HG02884 (cell line): Measurements from ENCODE around the gene MYPN.
"Not testable (repeated sequence)": the region's sequence is repeated elsewhere in the genome, so short reads cannot be mapped to it uniquely, and the experiment has no call there.

Source experiments
- ATAC-seq: cut with Tn5 transposase; IDR thresholded peaks from one replicate; pipeline ENCODE4 v1.9.1; 2021; ENCODE audit warnings: mild to moderate bottlenecking, moderate library complexity; ENCODE audit not compliant: unreplicated experiment

MYPN gene

DNA sequence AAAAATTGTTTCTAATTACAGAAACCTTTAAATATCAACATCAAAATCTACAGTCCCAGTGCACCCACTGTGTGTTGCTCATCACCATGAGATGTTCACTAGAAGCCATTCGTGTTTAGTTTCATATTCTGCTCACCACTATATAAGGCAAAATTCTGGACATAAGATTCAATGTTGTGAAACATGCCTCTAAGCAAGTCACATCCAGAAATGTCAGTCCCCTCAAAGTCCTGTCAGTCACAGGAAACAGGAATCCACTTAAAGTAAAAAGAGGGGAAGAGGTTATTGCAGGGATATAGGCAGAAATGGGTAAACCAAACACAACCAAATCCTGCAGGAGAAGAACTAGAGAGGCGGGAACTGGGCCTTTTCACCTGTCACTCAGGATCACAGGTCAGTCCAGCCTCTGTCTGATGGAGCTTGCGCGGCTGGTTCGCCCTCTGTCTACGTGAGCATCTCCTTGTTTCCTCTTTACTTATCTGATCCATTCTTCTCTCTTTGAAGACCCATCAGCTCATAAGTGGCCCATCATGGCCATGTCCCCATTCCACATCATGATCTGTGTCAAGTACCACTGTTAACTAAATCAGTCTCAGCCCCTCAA lies 58.4 kb downstream of the MYPN start:
- ATAC-seq, result no peak

DNA sequence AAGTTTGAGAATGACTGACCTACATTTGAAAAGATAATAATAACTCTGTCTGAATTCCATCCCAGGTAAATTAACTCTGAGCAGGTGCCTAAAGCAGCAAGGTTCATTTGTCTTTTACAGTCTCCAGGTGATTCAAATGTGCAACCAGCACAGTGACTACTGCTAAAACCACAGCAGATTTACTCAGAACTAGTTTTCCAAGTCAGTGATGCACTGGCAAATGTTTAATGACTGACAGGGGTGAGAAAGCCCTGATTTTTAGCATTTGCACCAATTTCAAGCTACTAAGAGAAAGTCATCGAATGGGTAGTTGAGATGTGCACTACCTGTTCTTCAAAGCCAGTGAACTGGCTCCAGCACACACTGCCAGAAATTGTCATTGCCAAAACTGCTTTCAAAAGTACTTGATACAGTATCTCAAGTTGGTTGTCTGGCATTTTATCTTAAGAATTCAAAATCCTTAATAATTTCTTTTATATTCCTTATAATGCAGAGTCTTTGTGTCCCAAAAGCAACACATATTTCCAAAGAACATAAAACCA lies 62.3 kb downstream of the MYPN start:
- no peak for ATAC-seq

DNA sequence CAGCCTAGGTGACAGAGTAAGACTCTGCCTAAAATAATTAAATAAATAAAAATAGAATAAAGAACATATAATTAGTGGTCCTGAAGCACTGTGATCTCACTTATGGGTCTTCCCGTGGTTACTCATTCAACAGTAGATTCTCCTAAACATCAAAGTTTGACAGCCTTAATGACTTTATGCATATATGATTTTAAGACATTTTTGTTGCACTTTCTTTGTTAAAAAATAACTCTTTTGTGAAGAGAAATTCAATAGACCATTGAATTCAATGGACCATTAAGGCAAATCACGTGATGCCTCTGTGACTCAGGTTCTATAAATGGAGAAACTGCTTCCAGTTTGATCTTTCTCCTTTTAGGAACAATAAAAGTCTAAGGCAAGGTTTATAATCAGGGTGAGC lies 63.0 kb downstream of the MYPN start:
- ATAC-seq, result no peak

DNA sequence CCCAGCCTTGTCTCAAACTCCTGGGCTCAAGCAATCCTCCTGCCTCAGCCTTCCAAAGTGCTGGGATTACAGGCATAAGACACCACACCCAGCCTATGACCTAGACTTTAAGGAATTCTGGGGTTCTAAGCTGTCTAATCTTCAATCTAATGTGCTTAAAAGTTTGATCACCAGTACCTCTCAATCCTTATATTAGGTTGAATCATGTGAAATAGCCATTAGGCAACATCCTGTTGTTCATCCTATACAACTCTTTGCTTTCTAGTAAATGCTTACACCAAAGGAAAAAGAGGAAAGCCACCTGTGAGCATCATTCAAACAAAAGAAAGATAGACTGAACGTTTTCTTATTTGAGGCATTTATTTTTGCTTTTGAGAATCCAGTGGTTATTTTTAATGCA lies 66.7 kb downstream of the MYPN start:
- no peak for ATAC-seq

DNA sequence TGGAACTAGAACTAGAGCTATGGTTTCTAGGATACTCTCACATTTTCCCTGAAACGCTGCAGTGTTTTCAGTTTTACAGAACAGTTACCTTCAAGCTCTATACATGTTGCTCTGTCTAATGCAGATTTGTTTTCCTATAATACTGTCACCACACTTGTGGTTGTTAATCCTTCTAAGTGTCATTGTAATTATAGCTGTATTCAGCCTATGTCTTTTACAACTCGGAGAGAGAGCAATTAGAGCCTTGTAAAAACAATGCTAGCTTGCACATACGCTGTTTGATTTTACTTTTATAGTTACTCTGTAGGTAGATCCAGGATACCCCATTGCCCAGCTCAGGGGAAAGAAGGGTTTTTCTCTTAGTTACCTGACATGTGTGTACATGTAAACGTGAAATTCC lies 67.5 kb downstream of the MYPN start:
- ATAC-seq, result no peak

DNA sequence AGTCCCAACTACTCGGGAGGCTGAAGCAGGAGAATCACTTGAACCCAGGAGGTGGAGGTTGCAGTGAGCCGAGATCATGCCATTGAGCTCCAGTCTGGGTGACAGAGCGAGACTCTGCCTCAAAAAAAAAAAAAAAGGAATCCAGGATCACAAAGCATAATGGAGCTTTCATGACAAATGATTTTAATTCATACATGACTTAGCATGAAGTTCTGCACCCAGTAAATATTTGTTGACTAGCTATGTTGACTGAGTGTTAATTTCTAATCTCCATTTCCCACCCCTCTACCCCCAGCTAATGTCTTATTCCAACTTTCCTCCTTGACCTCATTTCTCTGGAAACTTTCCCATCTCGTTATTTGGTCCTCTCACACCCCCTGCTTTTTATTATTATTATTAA lies 69.3 kb downstream of the MYPN start:
- no peak for ATAC-seq

DNA sequence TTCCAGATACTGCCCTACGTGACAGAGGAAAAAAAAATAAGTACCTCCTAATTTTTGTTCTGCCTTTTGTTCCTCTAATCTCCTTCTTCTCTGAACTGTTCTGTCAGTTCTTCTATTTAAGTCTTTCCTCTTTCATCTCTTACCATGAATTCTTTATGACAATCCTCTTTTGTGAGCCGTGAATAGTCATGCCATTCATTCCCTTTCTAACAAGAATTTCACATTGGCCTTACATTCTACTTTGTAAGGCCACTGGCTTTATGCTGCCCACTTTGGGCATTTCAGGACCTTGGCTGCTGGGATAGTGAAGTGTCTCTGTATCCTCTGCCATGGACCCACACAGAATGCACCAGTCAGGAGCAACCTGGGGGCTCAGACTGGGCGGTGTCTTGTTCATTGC lies 69.7 kb downstream of the MYPN start:
- no peak for ATAC-seq

DNA sequence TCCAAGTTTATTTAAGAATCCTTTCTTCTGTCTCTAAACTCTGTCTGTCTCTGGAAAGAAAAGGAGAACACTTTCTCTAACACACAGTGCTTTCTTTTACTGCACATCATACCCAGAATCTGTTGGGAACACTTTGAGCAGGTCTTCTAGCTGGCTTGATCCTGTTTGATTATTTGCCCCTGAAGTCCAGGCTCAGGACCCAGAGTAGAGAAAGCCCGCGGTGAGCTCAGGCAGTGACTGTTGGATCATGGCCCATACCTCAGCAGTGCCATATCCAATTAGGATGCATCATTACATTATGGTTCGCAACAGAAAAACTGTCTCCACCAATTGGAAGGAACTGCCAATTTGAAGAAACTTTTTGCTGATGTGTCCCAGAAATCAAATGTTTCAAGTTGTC lies 71.2 kb downstream of the MYPN start:
- no peak for ATAC-seq

DNA sequence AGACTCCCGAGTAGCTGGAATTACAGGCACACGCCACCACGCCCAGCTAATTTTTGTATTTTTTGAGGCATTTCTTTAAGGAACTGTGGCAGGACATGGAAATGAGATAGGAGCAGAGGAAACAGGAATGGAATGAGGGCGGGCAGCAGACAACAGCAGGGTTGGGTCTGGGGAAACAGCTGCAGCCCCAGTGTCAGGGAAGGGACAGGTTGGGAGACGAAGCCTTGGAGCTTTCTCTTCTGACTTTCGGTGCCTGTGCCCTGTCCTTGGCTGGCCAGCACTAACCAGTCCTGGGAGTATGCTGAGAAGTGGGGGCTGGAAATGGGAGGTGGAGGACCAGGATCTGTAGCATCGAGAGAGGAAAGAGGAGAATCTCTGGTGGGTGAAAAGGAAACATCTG lies 75.3 kb downstream of the MYPN start:
- no peak for ATAC-seq

DNA sequence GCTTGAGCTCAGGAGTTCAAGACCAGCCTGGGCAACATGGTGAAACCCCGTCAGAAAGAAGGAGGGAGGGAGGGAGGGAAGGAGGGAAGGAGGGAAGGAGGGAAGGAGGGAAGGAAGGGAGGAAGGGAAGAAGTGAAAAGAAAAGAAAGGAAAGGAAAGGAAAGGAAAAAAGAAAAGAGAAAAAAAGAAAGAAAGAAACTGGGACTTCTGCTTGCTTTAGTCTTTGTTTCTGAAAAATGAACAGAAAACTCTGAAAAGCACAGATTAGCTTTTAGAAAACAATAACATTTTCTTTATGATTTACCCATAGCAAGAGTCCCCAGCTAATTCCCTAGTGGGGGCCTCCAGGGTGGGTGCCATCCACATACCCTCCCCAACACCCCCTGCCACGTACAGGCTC lies 75.8 kb downstream of the MYPN start:
- ATAC-seq, result no peak

DNA sequence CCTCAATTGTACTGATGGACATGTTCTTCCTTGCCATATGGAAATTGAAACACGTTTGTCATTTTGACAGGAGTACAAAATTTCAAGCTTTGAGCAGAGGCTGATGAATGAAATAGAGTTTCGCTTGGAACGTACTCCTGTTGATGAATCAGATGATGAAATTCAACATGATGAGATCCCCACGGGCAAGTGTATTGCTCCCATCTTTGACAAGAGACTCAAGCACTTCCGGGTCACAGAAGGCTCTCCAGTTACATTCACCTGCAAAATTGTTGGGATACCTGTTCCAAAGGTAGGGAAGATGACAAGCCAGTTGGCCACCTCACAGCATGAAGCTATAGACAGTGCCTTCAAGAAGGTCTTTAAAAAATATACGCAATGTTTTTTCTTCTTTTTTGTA lies 79.5 kb downstream of the MYPN start:
- ATAC-seq, result no peak

DNA sequence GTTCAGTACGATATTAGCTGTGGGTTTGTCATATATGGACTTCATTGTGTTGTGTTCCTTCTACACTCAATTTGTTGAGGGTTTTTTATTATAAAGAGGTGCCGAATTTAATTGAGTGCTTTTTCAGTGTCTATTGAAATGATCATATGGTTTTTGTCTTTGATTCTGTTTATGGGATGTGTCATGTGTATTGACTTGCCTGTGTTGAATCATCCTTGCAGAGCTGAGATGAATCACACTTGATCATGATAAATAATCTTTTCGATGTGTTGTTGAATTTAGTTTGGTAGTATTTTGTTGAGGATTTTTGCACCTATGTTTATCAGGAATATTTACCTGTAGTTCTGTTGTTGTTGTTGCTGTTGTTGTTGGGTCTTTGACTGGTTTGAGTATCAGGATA lies 82.8 kb downstream of the MYPN start:
- no peak for ATAC-seq

DNA sequence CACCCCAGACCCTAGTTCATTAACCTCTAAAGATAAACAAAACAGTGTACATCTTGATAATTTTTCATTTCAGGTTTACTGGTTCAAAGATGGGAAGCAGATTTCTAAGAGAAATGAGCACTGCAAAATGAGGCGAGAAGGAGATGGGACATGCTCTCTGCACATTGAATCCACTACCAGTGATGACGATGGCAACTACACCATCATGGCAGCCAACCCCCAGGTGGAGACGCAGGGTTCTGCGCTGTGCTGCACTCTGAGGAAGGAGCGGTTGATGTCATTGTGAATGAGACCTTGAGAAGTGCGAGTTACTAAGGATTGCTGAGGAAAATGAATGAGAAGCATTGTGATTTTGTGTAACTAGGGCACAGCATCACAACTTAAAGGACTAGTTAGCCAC lies 85.0 kb downstream of the MYPN start:
- ATAC-seq, result no peak

DNA sequence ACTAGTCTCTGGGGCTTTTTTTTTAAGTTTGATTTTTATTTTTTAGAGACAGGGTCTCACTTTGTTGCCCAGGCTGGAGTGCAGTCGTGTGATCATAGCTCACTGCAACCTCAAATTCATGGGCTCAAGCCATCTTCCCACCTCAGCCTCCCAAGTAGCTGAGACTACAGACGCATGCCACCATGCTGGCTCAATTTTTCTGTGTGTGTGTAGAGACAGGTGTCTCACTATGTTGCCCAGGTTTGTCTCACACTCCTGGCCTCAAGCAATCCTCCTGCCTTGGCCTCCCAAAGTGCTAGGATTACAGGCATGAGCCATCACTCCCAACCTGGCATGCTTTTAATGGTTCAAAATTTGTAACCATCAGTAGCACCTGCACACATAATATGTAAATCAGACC lies 86.5 kb downstream of the MYPN start:
- not testable (repeated sequence) for ATAC-seq

DNA sequence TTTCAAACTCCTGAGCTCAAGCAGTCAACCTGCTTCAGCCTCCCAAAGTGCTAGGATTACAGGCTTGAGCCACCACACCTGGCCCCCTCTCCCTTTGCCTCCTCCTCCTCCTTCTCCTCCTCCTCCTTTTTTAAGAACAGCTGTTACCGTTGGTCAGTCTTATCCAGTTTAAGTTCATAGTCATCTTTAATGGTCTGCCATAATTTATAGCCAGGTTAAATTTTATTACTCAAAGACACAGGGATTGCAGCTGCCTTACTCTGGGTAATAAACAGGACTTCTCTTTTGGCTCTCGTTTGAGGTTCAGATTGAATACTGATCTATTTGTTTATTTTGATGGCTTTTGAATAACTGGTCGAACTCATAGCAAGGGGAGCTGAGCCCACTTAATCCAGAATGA lies 87.4 kb downstream of the MYPN start:
- ATAC-seq, result no peak

DNA sequence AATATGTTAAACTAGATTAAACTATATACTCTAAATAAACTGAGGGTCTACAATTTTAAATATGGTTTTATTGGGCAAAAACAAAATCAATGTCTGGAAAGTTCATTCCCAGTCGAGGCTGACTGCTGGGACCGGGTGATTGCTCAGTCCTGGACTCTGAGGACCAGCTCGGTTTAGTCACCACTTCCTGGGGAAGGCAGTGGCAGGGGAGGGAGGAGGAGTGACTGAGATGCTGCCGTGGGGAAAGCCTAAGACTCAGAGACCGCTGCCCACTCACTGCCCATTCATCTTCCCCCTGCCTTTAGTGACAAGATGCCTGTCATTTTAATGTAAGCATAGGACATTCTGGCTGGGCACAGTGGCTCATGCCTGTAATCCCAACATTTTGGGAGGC lies 93.7 kb downstream of the MYPN start:
- ATAC-seq, result no peak

DNA sequence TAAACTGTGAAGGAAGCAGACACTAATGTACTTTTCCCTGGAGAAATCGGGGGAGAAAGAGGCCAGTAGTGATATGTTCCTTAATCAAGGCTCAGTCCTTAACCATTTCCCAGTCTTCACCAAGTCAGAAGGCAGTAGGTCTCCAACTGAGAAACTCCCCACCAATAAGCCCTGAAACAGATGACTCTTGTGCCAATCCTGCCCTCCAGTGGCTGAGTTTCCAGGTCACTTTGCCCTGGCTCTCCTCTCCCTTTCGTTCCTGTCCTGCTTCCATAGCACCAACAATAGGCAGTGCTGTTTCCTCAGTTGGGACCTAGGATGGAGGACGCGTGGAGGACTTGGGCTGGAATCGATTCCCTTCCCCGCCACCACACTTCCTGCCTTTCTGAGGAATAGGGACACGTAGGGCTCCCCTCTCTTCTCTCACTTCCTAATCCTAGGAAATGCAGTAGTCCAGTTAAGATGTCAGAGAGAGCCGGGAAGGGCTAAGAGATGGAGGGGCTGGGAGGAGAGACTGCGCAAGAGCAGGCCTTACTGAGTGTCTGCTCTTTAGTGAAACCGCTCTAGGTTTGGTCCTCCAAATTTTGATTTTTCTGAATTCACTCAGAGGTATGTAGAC lies 99.2 kb downstream of the MYPN start:
- ATAC-seq, result no peak

DNA sequence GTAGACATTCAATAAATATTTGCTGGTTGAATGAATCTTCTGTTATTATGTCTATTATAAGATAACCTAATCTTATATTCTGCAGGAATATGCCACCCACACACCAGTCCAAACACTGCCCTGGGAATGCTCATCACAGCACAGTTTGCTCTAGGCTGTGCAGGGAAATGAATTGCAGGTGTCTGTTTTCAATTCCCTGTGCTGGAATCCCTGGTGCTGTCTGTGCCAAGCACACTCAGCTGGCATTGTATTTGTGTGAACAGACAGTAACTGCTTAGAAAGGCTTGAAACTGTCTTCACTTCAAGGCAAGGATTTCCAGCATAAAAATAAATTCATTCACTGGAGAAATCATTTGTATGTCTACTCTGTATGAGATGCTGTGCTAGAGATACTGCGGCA lies 102.4 kb downstream of the MYPN start:
- no peak for ATAC-seq

DNA sequence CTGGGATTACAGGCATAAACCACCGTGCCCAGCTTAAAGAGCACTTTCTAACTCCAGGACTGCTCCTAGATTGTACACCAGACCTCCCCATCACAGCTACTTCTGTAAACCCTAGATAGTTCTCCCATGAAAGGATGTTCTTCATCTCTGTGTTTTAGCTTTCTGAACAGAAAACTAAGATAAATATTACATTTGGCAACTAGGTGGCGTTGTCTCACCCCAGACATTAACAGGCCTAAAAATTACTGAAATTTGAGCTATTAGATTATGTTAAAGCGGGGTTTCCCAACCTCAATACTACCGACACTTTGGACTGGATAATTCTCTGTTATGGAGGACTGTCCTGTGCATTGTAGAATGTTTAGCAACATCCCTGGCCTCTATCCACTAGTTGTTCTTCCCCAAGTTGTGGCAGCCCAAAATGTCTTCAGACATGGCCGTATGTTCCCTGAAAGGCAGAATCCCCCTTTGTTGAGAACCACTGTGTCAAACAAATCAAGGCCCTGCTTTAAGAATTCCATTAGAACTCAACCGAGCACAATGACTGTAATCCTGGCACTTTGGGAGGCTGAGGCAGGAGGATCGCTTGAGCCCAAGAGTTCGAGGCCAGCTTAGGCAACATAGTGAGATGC lies 103.5 kb downstream of the MYPN start:
- ATAC-seq, result no peak

DNA sequence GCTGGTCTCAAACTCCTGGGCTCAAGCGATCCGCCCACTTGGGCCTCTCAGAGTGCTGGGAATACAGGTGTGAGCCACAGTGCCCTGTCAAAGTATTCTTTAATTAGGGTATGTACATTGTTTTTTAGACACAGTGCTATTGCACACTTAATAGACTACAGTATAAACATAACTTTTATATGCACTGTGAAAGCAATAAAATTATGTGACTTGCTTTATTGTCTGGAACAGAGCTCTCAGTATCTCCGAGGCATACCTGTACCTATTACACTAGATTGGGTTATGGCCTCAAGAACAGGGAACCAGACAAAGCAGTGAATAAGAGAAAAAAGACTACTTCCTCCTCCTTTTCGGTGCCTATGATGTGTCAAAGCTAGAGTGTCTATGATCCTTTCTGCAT lies 109.5 kb downstream of the MYPN start:
- ATAC-seq, result no peak

DNA sequence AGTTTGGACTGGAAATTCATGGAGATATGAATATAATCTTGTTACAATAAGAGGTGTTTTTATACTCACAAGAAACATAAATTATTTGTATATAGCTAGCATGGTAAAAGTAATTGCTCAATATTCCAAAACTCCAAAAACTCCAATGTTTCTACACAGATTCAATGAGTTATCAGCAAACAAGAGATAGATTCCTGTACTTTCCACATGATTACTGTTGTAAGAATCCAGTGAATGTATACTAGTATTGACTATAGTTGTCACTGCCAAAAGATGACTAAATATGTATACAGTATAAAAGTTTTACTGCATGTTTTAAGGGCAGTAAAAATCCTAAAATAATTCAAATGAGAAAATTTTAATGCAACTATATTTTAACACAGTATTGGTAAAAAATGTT lies 111.9 kb downstream of the MYPN start:
- ATAC-seq, result no peak

DNA sequence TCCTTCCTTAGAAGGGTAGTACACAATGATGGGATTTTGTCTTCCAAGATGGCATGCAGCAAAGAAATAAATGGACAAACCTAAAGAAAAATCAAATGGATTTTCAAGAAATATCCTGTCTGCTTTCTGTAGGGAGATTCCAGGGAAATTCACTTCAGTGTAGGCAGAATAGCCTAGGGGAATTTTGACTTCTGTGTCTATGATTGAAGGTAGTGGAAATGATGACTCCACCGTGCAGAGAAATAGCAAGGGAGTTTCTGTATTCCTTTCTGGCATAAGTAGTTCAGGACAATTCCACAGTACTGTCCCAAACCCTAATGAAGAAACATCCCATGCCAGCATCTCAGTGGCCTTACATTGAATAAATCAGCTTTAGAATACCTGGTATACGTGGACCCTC lies 113.1 kb downstream of the MYPN start:
- no peak for ATAC-seq
